GM18909 (cell line): Measurements from ENCODE around the gene CACHD1.
A peak's percentile ranks its signal among the peaks of the same experiment; 100 is the strongest.

Experiments used
- ATAC-seq: cut with Tn5 transposase; IDR thresholded peaks from one replicate; pipeline ENCODE4 v1.9.1; 2021; ENCODE audit warnings: mild to moderate bottlenecking; ENCODE audit not compliant: unreplicated experiment, poor library complexity

CACHD1 gene

GRCh38 chr1:64469977-64470664 lies at the start of gene CACHD1:
CACHD1 (plus strand) TSS chr1:64470129; CDS start chr1:64470745, 616 bp downstream.
- ATAC-seq, result peak; percentile 70

GRCh38 chr1:64421377-64421776 lies 48.6 kb upstream of the CACHD1 start:
- no peak for ATAC-seq

GRCh38 chr1:64423526-64423925 lies 46.4 kb upstream of the CACHD1 start:
- no peak for ATAC-seq

- ATAC-seq, result no peak
Observed at GRCh38 chr1:64424412-64424811, 45.5 kb upstream of the CACHD1 start.

- ATAC-seq, result no peak
Observed at GRCh38 chr1:64425521-64425920, 44.4 kb upstream of the CACHD1 start.

- ATAC-seq, result no peak
Observed at GRCh38 chr1:64426681-64427080, 43.2 kb upstream of the CACHD1 start.

- ATAC-seq, result no peak
Observed at GRCh38 chr1:64427879-64428278, 42.0 kb upstream of the CACHD1 start.

GRCh38 chr1:64433308-64433707 lies 36.6 kb upstream of the CACHD1 start:
- no peak for ATAC-seq

- ATAC-seq, result no peak
Observed at GRCh38 chr1:64433747-64434146, 36.2 kb upstream of the CACHD1 start.

GRCh38 chr1:64435000-64435399 lies 34.9 kb upstream of the CACHD1 start:
- no peak for ATAC-seq

- no peak for ATAC-seq
Observed at GRCh38 chr1:64437453-64437852, 32.5 kb upstream of the CACHD1 start.

GRCh38 chr1:64440183-64440826 lies 29.6 kb upstream of the CACHD1 start:
- ATAC-seq, result no peak

- ATAC-seq, result no peak
Observed at GRCh38 chr1:64451440-64451839, 18.5 kb upstream of the CACHD1 start.

GRCh38 chr1:64453688-64454087 lies 16.2 kb upstream of the CACHD1 start:
- ATAC-seq, result no peak

GRCh38 chr1:64458915-64459314 lies 11.0 kb upstream of the CACHD1 start:
- no peak for ATAC-seq

- no peak for ATAC-seq
Observed at GRCh38 chr1:64459743-64460142, 10.2 kb upstream of the CACHD1 start.

- ATAC-seq, result no peak
Observed at GRCh38 chr1:64466033-64466432, 3.9 kb upstream of the CACHD1 start.

GRCh38 chr1:64469116-64469976 lies 583 bp upstream of the CACHD1 start:
- no peak for ATAC-seq

GRCh38 chr1:64470665-64471217 lies 812 bp downstream of the CACHD1 start:
- ATAC-seq, result peak; percentile 26

GRCh38 chr1:64471218-64472039 lies 1.5 kb downstream of the CACHD1 start:
- no peak for ATAC-seq
